PC-3 (cell line): Measurements from ENCODE around the gene ANTXR2.

Source experiments
- CTCF ChIP-seq: fragments of 300-600 bp; sonication (generic); conservative IDR thresholded peaks from 2 replicates; pipeline ENCODE4 v1.5.1; 2017; ENCODE audit warnings: antibody characterized with exemption, low read depth, mild to moderate bottlenecking, low read length
- EZH2 ChIP-seq: fragments of 300-600 bp; sonication (generic); IDR thresholded peaks from one replicate; pipeline ENCODE4 v1.6.1; 2017; ENCODE audit warnings: antibody characterized with exemption, mild to moderate bottlenecking, low read length; ENCODE audit not compliant: unreplicated experiment

GRCh38 chr4:79862821-79863220 lies 210.2 kb downstream of the ANTXR2 start:
- TF ChIP-seq CTCF (no peak), EZH2 (no peak)
